GM19193 (cell line): ENCODE measurements around the gene NECTIN3.

Experiments used
- POLR2A ChIP-seq: IDR thresholded peaks from 4 replicates; pipeline ENCODE4 v1.6.1; 2011; ENCODE audit not compliant: insufficient read depth, insufficient read length; ENCODE audit errors: extremely low read depth

NECTIN3 gene

GRCh38 chr3:111134302-111134701, 62.7 kb downstream of the NECTIN3 start:
- TF ChIP-seq POLR2A = no peak

GRCh38 chr3:111151438-111151837, 79.8 kb downstream of the NECTIN3 start:
- no peak for TF ChIP-seq POLR2A

GRCh38 chr3:111152496-111152895, 80.9 kb downstream of the NECTIN3 start:
- TF ChIP-seq POLR2A = no peak

GRCh38 chr3:111156517-111156916, 84.9 kb downstream of the NECTIN3 start:
- TF ChIP-seq POLR2A = no peak

- TF ChIP-seq POLR2A = no peak
Measured at GRCh38 chr3:111159391-111159790, 87.8 kb downstream of the NECTIN3 start.

- TF ChIP-seq POLR2A = no peak
Measured at GRCh38 chr3:111164621-111165020, 93.0 kb downstream of the NECTIN3 start.

GRCh38 chr3:111165411-111165810, 93.8 kb downstream of the NECTIN3 start:
- no peak for TF ChIP-seq POLR2A

- no peak for TF ChIP-seq POLR2A
Measured at GRCh38 chr3:111173328-111173900, 101.8 kb downstream of the NECTIN3 start.

GRCh38 chr3:111173906-111174305, 102.3 kb downstream of the NECTIN3 start:
- TF ChIP-seq POLR2A = no peak

- no peak for TF ChIP-seq POLR2A
Measured at GRCh38 chr3:111190518-111190917, 118.9 kb downstream of the NECTIN3 start.

GRCh38 chr3:111193472-111193871, 121.9 kb downstream of the NECTIN3 start:
- no peak for TF ChIP-seq POLR2A

- no peak for TF ChIP-seq POLR2A
Measured at GRCh38 chr3:111194048-111194447, 122.4 kb downstream of the NECTIN3 start.

GRCh38 chr3:111197485-111197884, 125.9 kb downstream of the NECTIN3 start:
- no peak for TF ChIP-seq POLR2A

GRCh38 chr3:111200027-111200426, 128.4 kb downstream of the NECTIN3 start:
- no peak for TF ChIP-seq POLR2A

GRCh38 chr3:111210003-111210711, 138.5 kb downstream of the NECTIN3 start:
- no peak for TF ChIP-seq POLR2A

- TF ChIP-seq POLR2A = no peak
Measured at GRCh38 chr3:111210866-111211564, 139.4 kb downstream of the NECTIN3 start.
